ENCODE measurements around the gene ACTN1.

DNA sequence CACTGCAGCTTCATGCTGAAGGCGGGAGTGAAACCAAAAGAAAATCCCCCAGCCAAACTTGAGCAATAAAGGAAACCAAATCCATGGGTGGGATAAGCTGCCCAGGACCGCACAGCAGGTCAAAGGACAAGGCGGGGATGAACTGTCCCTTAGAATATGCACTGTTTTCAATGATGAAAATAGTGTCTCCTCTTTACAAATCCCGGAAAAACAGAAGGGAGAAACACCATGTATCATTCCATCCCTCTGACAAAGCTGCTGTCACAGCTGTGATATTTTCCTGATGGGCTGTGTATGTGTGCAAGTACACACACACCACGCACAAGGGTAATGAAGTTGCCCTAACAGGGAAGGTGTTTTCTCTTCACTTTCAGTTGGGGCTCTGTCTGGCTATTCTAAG is 70.3 kb downstream of the ACTN1 start:
- TF ChIP-seq, protein P1, sequence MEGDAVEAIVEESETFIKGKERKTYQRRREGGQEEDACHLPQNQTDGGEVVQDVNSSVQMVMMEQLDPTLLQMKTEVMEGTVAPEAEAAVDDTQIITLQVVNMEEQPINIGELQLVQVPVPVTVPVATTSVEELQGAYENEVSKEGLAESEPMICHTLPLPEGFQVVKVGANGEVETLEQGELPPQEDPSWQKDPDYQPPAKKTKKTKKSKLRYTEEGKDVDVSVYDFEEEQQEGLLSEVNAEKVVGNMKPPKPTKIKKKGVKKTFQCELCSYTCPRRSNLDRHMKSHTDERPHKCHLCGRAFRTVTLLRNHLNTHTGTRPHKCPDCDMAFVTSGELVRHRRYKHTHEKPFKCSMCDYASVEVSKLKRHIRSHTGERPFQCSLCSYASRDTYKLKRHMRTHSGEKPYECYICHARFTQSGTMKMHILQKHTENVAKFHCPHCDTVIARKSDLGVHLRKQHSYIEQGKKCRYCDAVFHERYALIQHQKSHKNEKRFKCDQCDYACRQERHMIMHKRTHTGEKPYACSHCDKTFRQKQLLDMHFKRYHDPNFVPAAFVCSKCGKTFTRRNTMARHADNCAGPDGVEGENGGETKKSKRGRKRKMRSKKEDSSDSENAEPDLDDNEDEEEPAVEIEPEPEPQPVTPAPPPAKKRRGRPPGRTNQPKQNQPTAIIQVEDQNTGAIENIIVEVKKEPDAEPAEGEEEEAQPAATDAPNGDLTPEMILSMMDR (IDR thresholded peaks at IDR 0.05; ENCODE audit: control extremely low read depth in 1 of 3, insufficient read depth in 1 of 3, low read depth in 1 of 3, low read length in 3 of 3), result no peak
- TF ChIP-seq EZH2 (IDR thresholded peaks at IDR 0.05; ENCODE audit: low read depth, low read length, severe bottlenecking) (no peak), CBX8 (IDR thresholded peaks at IDR 0.05; ENCODE audit: borderline replicate concordance, low read depth, low read length) (no peak), SIRT6 (IDR thresholded peaks at IDR 0.05; ENCODE audit: low read length) (no peak), KDM5A (IDR thresholded peaks at IDR 0.05; ENCODE audit: low read length) (no peak)

Data from H1 (cell line).